AG20443 (cell line): ENCODE measurements around the gene GAREM2.

Source experiments
- DNase-seq: peaks from one replicate; pipeline ENCODE4 v3.0.0; 2012; ENCODE audit warnings: low spot score, mixed read lengths

Gene GAREM2

DNA sequence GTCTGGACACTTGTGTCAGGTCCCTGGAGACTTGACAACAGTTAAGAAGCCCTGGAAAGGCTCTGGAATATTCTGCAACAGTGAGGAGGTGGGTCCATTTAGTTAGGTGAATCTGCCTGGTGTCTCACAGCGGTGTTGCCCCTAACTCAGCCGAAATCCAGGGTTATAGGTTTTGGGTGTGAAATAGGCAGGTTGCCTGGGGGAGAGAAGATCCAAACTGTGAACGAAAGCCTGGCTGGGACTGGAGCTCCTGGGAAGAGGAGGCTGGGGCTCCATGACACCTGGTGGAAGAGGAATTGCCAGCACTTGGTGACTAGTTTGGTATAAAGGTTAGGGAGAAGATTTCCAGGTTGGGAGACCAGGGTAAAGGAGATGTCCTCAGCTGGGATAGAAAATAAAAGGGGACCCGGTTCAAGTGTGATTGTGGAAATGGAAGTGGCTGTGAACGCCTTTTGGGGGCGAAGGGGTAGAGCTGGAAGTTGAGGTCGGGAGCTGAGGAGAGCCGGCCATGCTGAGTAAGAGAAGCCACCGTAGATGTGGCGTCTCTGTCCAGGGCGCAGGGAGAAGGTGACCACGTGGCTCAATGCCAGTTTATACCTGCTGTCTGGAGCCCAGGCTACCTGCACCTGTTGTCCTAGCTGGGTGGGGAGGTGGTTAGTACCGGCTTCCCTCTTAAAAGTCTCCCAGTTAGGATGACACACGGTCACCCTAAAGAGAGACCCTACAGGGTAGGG, 3.0 kb upstream of the GAREM2 start:
- no peak for DNase-seq

DNA sequence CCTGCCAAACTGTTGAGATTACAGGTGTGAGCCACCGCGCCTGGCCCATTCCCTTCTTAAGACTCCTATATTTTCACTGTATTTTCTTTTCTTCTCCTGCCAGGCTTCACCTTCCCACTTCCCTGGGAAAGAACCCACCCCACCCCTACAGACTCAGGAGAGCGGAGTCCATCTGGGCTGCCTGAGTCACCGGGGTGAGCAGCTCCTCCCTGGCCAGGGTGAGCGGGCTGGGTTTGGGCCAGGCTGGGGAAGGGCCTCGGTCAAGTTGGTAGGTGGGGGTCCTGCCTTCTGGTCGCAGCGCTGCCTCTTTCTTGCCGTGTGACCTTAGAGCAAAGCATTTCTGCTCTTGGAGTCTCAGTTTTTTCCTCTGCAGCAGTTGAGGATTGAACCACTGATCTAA, 2.1 kb upstream of the GAREM2 start:
- no peak for DNase-seq

- no peak for DNase-seq
Measured at GRCh38 chr2:26172189-26172870, 558 bp upstream of the GAREM2 start.

GRCh38 chr2:26173776-26174482, 1.0 kb downstream of the GAREM2 start:
- no peak for DNase-seq

DNA sequence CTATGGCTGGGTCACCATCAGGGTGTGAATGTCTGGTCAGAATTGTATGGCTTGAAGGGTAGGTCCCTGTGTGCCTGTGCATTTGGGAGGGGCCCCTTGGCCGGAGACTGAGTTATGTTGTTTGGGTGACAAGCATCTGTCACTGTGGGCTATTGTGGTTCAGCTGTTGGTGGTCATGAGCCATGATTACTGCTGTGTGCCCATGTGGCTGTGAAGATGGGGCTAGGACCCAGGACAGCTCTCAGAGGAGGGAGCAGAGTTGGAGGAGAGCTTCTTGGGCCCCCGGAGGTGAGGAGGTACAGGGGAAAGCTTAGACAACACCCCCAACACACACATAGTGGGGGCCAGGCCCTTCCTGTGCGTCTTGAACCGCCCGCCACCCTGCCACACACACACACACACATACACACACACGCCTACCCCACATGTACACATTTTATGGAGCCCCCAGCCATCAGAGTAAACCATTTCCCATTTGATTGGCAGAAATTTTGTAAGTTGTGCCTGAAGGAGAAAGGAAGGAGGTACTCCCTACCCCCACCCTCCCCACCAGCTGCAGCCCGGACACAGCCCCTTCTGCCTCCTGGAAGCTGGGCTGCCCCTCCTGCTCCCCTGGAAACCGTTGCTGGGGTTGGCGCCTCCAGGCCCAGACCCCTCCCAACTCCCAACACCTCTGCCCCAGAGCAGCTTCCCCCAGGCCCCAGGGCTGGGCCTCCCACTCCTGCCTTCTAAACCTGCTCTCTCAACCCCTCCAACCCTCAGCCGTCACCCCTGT, 2.0 kb downstream of the GAREM2 start:
- no peak for DNase-seq

GRCh38 chr2:26175466-26176278, 2.8 kb downstream of the GAREM2 start:
- DNase-seq = no peak

DNA sequence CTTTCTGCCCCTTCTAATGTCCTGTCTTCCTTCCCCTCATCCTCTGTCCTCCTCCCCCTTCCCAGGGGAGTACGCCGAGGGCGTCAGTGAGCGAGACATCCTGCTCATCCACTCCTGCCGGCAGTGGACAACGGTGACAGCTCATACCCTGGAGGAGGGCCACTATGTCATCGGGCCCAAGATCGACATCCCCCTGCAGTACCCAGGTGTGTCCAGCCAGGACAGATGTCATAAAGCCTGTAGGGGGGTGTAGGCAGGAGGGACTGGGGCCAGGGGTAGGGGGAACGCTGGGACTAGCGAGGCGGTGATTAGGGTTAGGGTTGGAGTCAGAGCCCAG, 3.4 kb downstream of the GAREM2 start:
- no peak for DNase-seq

GRCh38 chr2:26177122-26177521, 4.2 kb downstream of the GAREM2 start:
- no peak for DNase-seq

DNA sequence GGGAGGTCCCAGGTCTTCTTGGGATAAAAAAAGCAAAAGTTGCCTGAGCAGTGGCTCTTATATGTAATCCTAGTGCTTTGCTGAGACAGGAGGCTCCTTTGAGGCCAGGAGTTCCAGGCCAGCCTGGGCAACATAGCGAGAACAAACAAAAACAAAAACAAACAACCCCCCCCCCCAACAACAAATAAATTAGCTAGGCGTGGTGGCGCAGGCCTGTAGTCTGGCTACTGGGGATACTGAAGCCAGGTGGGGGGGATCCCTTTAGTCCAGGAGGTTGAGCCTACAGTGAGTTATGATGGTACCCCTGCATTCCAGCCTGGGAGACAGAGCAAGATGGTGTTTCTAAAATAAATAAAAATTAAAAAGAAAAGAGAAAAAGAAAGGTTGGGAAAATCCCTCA, 5.4 kb downstream of the GAREM2 start:
- DNase-seq = no peak

- peak; percentile 75 for DNase-seq
Measured at GRCh38 chr2:26178746-26179436, 6.0 kb downstream of the GAREM2 start.

- DNase-seq = no peak
Measured at GRCh38 chr2:26179446-26179913, 6.6 kb downstream of the GAREM2 start.

DNA sequence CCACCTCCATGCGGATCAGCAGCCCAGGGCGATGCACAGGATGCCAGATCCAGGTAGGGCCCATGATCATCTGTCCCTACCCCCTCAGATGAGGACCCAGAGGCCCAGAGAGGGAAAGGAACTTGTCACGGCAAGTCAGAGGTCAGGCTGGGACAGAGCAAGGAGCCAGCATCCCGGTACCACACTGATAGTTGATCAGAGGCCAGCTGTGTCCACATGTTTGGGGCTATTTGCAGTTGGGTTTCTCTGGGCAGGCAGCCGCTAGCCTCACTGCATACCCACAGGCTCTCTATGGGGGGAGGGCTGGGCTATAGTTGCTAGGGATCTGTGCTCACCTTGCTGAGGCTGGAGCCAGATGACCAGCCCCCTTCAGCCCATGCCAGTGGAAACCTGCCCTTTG, 9.6 kb downstream of the GAREM2 start:
- DNase-seq = no peak

DNA sequence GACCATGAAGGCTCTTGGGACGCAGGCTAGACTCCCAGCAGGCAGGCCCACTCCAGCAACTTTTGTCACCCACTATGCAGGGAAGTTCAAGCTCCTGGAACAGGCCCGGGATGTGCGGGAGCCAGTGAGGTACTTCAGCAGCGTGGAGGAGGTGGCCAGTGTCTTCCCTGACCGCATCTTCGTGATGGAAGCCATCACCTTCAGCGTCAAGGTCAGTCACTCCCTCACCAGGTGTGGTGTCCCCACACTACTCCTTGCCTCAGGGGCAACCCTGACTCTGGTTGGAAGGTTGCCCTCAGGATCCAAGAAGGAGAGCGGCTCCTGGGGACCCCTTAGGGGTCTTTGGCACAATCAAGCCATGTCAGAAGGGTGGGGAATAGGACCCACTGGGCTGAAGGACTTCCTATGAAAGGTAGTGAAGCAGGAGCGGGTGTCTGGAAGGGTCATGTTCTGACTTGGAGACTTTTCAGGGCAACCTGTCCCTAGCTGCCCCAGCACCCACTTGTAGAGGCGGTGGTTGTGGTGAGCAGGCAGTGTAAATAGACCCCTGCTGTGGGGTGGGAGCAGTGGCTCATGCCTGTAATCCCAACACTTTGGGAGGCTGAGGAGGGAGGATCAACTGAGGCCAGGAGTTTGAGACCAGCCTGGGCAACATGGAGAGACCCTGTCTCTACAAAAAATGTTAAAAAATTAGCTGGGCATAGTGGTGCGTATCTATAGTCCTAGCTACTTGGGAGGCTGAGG, 10.2 kb downstream of the GAREM2 start:
- no peak for DNase-seq

DNA sequence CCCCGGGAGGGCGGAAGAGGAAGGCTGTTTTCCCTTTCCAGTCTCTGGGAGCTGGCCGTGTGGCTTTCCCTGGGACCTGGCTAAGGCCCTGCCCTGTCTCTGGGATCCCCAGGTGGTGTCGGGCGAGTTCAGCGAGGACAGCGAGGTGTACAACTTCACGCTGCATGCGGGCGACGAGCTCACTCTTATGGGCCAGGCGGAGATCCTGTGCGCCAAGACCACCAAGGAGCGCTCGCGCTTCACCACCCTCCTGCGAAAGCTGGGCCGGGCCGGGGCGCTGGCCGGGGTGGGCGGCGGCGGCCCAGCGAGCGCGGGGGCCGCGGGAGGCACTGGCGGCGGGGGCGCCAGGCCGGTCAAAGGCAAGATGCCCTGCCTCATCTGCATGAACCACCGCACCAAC, 11.2 kb downstream of the GAREM2 start:
- no peak for DNase-seq

DNA sequence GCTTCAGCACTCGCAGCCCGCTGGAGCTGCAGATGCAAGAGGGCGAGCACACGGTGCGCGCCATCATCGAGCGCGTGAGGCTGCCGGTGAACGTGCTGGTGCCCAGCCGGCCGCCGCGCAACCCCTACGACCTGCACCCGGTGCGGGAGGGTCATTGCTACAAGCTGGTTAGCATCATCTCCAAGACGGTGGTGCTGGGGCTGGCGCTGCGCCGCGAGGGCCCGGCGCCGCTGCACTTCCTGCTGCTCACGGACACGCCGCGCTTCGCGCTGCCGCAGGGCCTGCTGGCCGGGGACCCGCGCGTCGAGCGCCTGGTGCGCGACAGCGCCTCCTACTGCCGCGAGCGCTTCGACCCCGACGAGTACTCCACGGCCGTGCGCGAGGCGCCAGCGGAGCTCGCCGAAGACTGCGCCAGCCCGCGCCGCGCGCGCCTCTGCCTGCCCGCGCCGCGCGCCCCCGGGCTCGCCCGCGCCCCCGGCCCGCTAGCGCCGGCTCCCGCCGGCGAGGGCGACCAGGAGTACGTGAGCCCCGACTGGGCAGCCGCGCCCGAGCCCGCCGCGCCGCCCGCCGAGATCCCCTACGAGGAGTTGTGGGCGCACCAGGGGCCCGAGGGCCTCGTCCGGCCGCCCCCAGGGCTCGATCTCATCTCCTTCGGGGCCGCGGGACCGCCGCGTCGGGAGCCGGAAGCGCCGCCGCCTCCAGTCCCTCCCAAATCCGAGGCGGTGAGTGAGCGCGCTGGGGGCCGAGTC, 11.8 kb downstream of the GAREM2 start:
- peak; percentile 98 for DNase-seq

DNA sequence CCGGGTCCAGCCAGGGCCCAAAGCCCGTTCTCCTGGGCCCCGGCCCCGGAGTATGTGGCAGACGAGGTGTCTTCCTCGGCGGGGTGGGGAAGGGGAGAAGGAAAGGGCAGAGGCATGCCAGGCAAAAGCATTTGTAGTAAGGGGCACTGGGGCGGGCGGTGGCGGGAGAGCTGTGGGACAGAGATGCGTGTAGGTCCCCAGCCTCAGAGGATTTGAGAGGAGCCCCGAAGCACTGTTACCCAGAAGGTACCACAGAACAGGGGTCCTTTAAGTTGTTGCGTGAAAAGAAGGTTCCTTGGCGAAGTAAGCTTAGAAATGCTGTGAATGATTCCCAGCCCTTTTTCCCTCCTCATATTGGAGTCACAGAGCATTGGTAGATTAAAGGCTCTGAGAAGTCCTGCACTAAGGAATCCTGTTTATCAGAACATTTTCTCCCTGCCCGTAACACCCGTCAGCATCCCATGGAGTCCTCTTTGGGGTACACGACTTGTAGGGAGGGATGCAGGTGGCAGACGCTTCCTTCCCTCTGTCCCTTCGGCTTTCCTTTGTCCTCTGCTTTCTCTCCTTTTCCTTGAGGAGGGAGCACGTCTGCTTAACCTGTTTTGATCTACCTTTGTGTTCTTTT, 12.5 kb downstream of the GAREM2 start:
- no peak for DNase-seq

DNA sequence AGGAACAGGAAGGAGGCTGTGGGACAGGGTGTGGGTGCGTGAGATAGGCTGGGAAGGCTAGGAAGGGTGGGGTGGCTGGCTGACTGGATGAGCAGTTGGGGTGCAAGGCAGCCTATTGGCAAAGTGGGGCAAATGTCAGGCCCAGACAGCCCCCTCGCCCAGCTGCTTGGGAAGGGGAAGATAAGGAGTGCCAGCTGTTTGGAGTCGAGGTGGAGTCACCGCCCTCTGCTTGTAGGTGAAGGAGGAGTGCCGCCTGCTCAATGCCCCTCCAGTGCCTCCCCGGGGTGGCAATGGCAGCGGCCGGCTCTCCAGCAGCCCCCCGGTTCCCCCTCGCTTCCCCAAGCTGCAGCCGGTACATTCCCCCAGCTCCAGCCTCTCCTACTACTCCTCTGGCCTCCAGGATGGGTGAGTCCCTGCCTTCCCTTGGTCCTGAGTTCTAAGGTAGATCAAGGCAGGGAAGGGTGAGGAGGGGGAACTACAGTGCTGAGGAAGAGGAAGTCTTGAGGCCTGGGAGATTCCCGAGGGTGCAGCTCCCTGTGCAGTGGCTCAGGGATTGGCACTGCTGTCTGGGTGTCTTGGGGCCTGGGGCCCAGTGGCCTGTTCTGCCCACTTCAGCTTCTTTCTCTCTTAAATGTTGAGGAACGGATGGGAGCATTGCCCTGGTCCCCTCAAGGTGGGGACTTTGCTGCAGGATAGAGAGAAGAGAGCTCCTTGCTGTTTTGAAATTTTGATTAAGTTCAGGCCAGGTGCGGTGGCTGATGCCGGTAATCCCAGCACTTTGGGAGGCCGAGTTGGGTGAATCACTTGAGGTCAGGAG, 13.3 kb downstream of the GAREM2 start:
- DNase-seq = no peak

- DNase-seq = no peak
Measured at GRCh38 chr2:26187114-26187513, 14.2 kb downstream of the GAREM2 start.
